Neuronal stem cell (in vitro differentiated cells): Measurements from ENCODE around the gene SIK3.

ENCODE experiments used
- DNase-seq: peaks from one replicate; pipeline ENCODE4 v3.0.0-alpha.2; 2013; ENCODE audit warnings: low spot score
- H2AFZ ChIP-seq: one replicate; pipeline ENCODE4 v1.6.1; 2013; ENCODE audit warnings: mild to moderate bottlenecking, low read length, inconsistent platforms
- H2AK5ac ChIP-seq: 2 replicates; pipeline ENCODE4 v1.6.1; 2013; ENCODE audit warnings: low read depth, mild to moderate bottlenecking, inconsistent platforms, low read length, moderate library complexity, mixed read lengths
- H2BK120ac ChIP-seq: 2 replicates; pipeline ENCODE4 v1.6.1; 2013; ENCODE audit warnings: low read depth, mild to moderate bottlenecking, inconsistent platforms, low read length, moderate library complexity, mixed read lengths
- H2BK12ac ChIP-seq: one replicate; pipeline ENCODE4 v1.6.1; 2013; ENCODE audit warnings: low read length, inconsistent platforms
- H2BK15ac ChIP-seq: 2 replicates; pipeline ENCODE4 v1.6.1; 2013; ENCODE audit warnings: mild to moderate bottlenecking, low read length, inconsistent platforms, mixed read lengths
- H2BK5ac ChIP-seq: one replicate; pipeline ENCODE4 v1.6.1; 2013; ENCODE audit warnings: inconsistent platforms, mild to moderate bottlenecking, low read length, moderate library complexity
- H3K14ac ChIP-seq: one replicate; pipeline ENCODE4 v1.6.1; 2013; ENCODE audit warnings: low read length, inconsistent platforms
- H3K18ac ChIP-seq: 2 replicates; pipeline ENCODE4 v1.6.1; 2013; ENCODE audit warnings: low read length, inconsistent platforms
- H3K23ac ChIP-seq: 2 replicates; pipeline ENCODE4 v1.6.1; 2013; ENCODE audit warnings: low read depth, mild to moderate bottlenecking, mixed read lengths, low read length, inconsistent platforms; ENCODE audit not compliant: poor library complexity
- H3K27ac ChIP-seq: replicated peaks from 3 replicates; pipeline ENCODE4 v1.5.1; 2013; ENCODE audit warnings: low read length, inconsistent platforms
- H3K27me3 ChIP-seq, 3 experiments: 2 replicates each; pipeline ENCODE4 v1.6.1; 2013; ENCODE audit warnings: low read length in 3 of 3, mild to moderate bottlenecking in 2 of 3, inconsistent platforms in 1 of 3, low read depth in 1 of 3, mixed read lengths in 1 of 3, moderate library complexity in 1 of 3; ENCODE audit not compliant: control insufficient read depth in 3 of 3, insufficient read depth in 3 of 3
- H3K36me3 ChIP-seq, 2 donors: replicated peaks in 1 of 2; 2 replicates each; pipeline ENCODE4 v1.6.1; 2013; ENCODE audit warnings: low read length in 2 of 2; ENCODE audit not compliant: control insufficient read depth in 2 of 2, insufficient read depth in 2 of 2
- H3K4ac ChIP-seq: 2 replicates; pipeline ENCODE4 v1.6.1; 2013; ENCODE audit warnings: inconsistent platforms, mild to moderate bottlenecking, low read length, moderate library complexity
- H3K4me1 ChIP-seq, 2 donors: 1 replicate in 1 of 2; 2 replicates in 1 of 2; pipeline ENCODE4 v1.6.1; 2013; ENCODE audit warnings: low read length in 2 of 2, low read depth in 1 of 2; ENCODE audit not compliant: control insufficient read depth in 2 of 2, insufficient read depth in 1 of 2
- H3K4me2 ChIP-seq: one replicate; pipeline ENCODE4 v1.6.1; 2013; ENCODE audit warnings: mild to moderate bottlenecking, low read length, inconsistent platforms; ENCODE audit not compliant: insufficient read depth, poor library complexity, severe bottlenecking
- H3K4me3 ChIP-seq, 2 donors: 2 replicates each; pipeline ENCODE4 v1.5.1; 2013; ENCODE audit warnings: low read length in 2 of 2, mild to moderate bottlenecking in 2 of 2, inconsistent platforms in 1 of 2, moderate library complexity in 1 of 2
- H3K79me1 ChIP-seq: one replicate; pipeline ENCODE4 v1.6.1; 2013; ENCODE audit warnings: low read depth, mild to moderate bottlenecking, inconsistent platforms, low read length, moderate library complexity
- H3K9ac ChIP-seq: one replicate; pipeline ENCODE4 v1.6.1; 2013; ENCODE audit warnings: mild to moderate bottlenecking, low read depth, low read length, inconsistent platforms; ENCODE audit not compliant: poor library complexity
- H3K9me3 ChIP-seq, 2 donors: replicated peaks in 1 of 2; 2 replicates each; pipeline versions ENCODE3 to v1.6.1; 2013; ENCODE audit warnings: low read length in 2 of 2, mild to moderate bottlenecking in 2 of 2, inconsistent platforms in 1 of 2, low read depth in 1 of 2, mixed read lengths in 1 of 2, moderate library complexity in 1 of 2; ENCODE audit not compliant: control insufficient read depth in 2 of 2, insufficient read depth in 1 of 2
- H4K8ac ChIP-seq: one replicate; pipeline ENCODE4 v1.6.1; 2013; ENCODE audit warnings: low read depth, mild to moderate bottlenecking, inconsistent platforms, low read length, moderate library complexity
- H4K91ac ChIP-seq: one replicate; pipeline ENCODE4 v1.6.1; 2013; ENCODE audit warnings: low read length, low read depth, mild to moderate bottlenecking, inconsistent platforms; ENCODE audit not compliant: poor library complexity
- WGBS, 2 donors: extraction: QIAGEN DNeasy Blood & Tissue Kit; methylation state at CpG; one replicate each; pipeline ENCODE4 v1.1.7; 2013; ENCODE audit warnings: missing lambda C conversion rate in 2 of 2, mixed read lengths in 1 of 2; ENCODE audit not compliant: insufficient read length in 2 of 2, insufficient replicate concordance in 1 of 2; ENCODE audit errors: extremely low coverage in 2 of 2; 5-methylcytosine and 5-hydroxymethylcytosine counted together

Gene SIK3

DNA sequence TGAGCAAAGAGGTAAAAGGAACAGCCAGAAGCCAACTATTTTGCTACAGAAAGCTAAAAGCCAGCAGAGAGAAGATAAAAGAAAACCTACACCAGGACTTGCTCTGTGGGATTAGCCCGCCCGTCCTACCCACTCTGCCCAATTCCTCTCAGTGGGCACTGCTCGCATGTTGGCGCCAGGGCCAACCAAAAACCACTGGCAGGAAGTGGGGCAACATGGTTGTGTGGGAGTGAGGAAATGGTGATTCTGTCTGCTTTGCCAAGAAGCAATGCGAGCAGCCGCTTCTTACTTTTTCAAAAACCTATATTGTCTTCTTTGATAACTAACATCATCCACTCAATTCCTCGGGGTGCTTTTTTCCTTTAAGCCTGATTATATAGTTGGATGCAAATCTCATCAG lies 246.6 kb downstream of the SIK3 start:
- H3K27me3 ChIP-seq: no peaks in the 10 kb centered on the region
- H3K27ac ChIP-seq: no peak overlapping the region
- H3K4me1 ChIP-seq: no peaks in the 10 kb centered on the region
- no peak overlapping the region for H3K14ac ChIP-seq
- H4K91ac ChIP-seq: no peak overlapping the region
- H3K4me3 ChIP-seq: no peak overlapping the region
- H3K36me3 ChIP-seq: peaks cover 28 to 75% of the 10 kb centered on the region in 2 donors
- H2AFZ ChIP-seq: no peak overlapping the region
- no peak overlapping the region for H2AK5ac ChIP-seq
- H2BK5ac ChIP-seq: no peak overlapping the region
- no peak overlapping the region for H3K4me2 ChIP-seq
- H3K9ac ChIP-seq: no peak overlapping the region
- no peak overlapping the region for H3K18ac ChIP-seq
- H3K23ac ChIP-seq: no peak overlapping the region
- no peak for DNase-seq
- no peak overlapping the region for H3K4ac ChIP-seq
- no peak overlapping the region for H4K8ac ChIP-seq
- no CpG with 5 or more reads among the region's 7 CpGs for WGBS, 2 donors
- no peak overlapping the region for H2BK15ac ChIP-seq
- no peak overlapping the region for H2BK120ac ChIP-seq
- no peak overlapping the region for H2BK12ac ChIP-seq
- no peaks in the 10 kb centered on the region for H3K79me1 ChIP-seq
- no peaks in the 10 kb centered on the region for H3K9me3 ChIP-seq

- no peak for DNase-seq
- Histone ChIP-seq H3K18ac (no peak overlapping the region), H3K14ac (no peak overlapping the region), H2BK12ac (no peak overlapping the region), H3K27me3 (no peaks in the 10 kb centered on the region), H2BK5ac (no peak overlapping the region), H2AK5ac (no peak overlapping the region), H2BK15ac (no peak overlapping the region), H3K27ac (no peak overlapping the region), H3K4ac (no peak overlapping the region), H3K9me3 (no peaks in the 10 kb centered on the region), H3K23ac (no peak overlapping the region), H4K91ac (no peak overlapping the region), H3K4me2 (no peak overlapping the region), H4K8ac (no peak overlapping the region), H3K4me3 (no peak overlapping the region), H3K9ac (no peak overlapping the region), H3K36me3 (peaks cover 33 to 80% of the 10 kb centered on the region in 2 donors), H2AFZ (no peak overlapping the region), H2BK120ac (no peak overlapping the region), H3K4me1 (no peaks in the 10 kb centered on the region), H3K79me1 (no peaks in the 10 kb centered on the region)
- no CpG with 5 or more reads among the region's 6 CpGs for WGBS, 2 donors
Observed at GRCh38 chr11:116849486-116849885, 248.7 kb downstream of the SIK3 start.

DNA sequence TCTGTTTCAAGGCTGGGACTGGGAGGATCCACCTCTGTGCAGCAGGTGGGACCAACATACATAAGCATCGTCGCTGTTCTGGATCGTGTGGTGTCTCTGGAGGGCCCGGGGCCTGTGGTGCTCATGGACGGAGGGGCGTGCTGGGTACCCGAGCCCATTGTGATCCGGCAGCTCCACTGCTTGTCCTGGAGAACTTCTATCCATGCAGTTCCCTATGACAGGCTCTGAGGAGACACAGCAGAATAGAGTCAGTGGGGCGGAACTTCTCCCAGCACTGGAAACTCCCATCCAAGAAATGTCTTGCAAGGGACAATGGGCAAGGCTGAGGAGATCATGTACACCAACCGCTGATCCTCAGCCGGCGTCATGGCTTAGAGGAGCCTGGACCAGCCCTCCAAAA lies 249.2 kb downstream of the SIK3 start:
- Histone ChIP-seq H3K4me1 (no peaks in the 10 kb centered on the region), H3K4me2 (no peak overlapping the region), H3K23ac (no peak overlapping the region), H3K18ac (no peak overlapping the region), H3K27me3 (no peaks in the 10 kb centered on the region), H3K9me3 (no peaks in the 10 kb centered on the region), H3K27ac (no peak overlapping the region), H3K4me3 (no peak overlapping the region), H2BK15ac (no peak overlapping the region), H3K4ac (no peak overlapping the region), H4K8ac (no peak overlapping the region), H3K9ac (no peak overlapping the region), H2BK5ac (no peak overlapping the region), H4K91ac (no peak overlapping the region), H2BK120ac (no peak overlapping the region), H2BK12ac (no peak overlapping the region), H3K36me3 (peaks cover 33 to 79% of the 10 kb centered on the region in 2 donors), H3K14ac (no peak overlapping the region), H2AFZ (no peak overlapping the region), H2AK5ac (no peak overlapping the region), H3K79me1 (no peaks in the 10 kb centered on the region)
- WGBS, 2 donors: no CpG with 5 or more reads among the region's 12 CpGs
- DNase-seq: no peak

- Histone ChIP-seq H3K23ac (no peak overlapping the region), H3K36me3 (peaks cover 31 to 79% of the 10 kb centered on the region in 2 donors), H3K79me1 (no peaks in the 10 kb centered on the region), H2AFZ (no peak overlapping the region), H3K4ac (no peak overlapping the region), H2BK12ac (no peak overlapping the region), H3K4me2 (no peak overlapping the region), H3K27ac (no peak overlapping the region), H3K9ac (no peak overlapping the region), H4K8ac (no peak overlapping the region), H3K14ac (no peak overlapping the region), H2BK15ac (no peak overlapping the region), H2BK5ac (no peak overlapping the region), H4K91ac (no peak overlapping the region), H3K9me3 (no peaks in the 10 kb centered on the region), H3K4me1 (peaks cover 0 to 2% of the 10 kb centered on the region in 2 donors), H3K27me3 (no peaks in the 10 kb centered on the region), H2BK120ac (no peak overlapping the region), H3K18ac (no peak overlapping the region), H3K4me3 (no peak overlapping the region), H2AK5ac (no peak overlapping the region)
- WGBS, 2 donors: no CpG with 5 or more reads among the region's 4 CpGs
- no peak for DNase-seq
Observed at GRCh38 chr11:116847612-116848011, 250.6 kb downstream of the SIK3 start.
